IMR-90 (cell line): ENCODE results near the gene ATXN1. TPM values are rescaled to one million over a fixed set of nuclear protein-coding genes. Genes with fewer than 3 reads are reported as not detected.

Source experiments
- ATAC-seq: fragments of 200-7000 bp; cut with Tn5 transposase; 2 replicates; pipeline ENCODE4 v1.9.1; 2020; ENCODE audit warnings: low read depth, mild to moderate bottlenecking, moderate library complexity
- BruUV-seq: library from RNA; stranded (reverse); fragments of 400-500 nt; replicated peaks from 2 replicates; lab custom pipeline; 2021; lab: Mats Ljungman, UMichigan
- CTCF ChIA-PET: fragments of 300-600 bp; formaldehyde crosslinking; extraction: SDS; loops from one replicate; lab custom pipeline; 2021; ENCODE audit warnings: antibody characterized with exemption; lab: Yijun Ruan, JAX
- POLR2A ChIA-PET: fragments of 300-600 bp; sonication (Branson Sonifier 250); formaldehyde crosslinking; loops from one replicate; lab custom pipeline; 2022; ENCODE audit warnings: antibody characterized with exemption; ENCODE audit not compliant: unreplicated experiment; lab: Charles Lee
- DNase-seq: peaks from one replicate; pipeline ENCODE4 v3.0.0; 2013
- H2AFZ ChIP-seq: replicated peaks from 2 replicates; pipeline ENCODE3; 2013; ENCODE audit warnings: low read length, mild to moderate bottlenecking; ENCODE audit not compliant: poor library complexity
- H2AK5ac ChIP-seq: 2 replicates; pipeline ENCODE4 v1.6.1; 2013; ENCODE audit warnings: low read depth, low read length, inconsistent platforms
- H2AK9ac ChIP-seq: replicated peaks from 2 replicates; pipeline ENCODE3; 2013; ENCODE audit warnings: mild to moderate bottlenecking, low read depth, low read length, moderate library complexity; ENCODE audit not compliant: poor library complexity
- H2BK120ac ChIP-seq: 2 replicates; pipeline ENCODE4 v1.6.1; 2013; ENCODE audit warnings: low read depth, low read length, inconsistent platforms
- H2BK15ac ChIP-seq: 3 replicates; pipeline ENCODE4 v1.6.1; 2013; ENCODE audit warnings: low read depth, low read length, inconsistent platforms
- H2BK20ac ChIP-seq: 2 replicates; pipeline ENCODE4 v1.6.1; 2013; ENCODE audit warnings: low read depth, mild to moderate bottlenecking, inconsistent platforms, low read length, moderate library complexity
- H2BK5ac ChIP-seq: 2 replicates; pipeline ENCODE4 v1.6.1; 2013; ENCODE audit warnings: mild to moderate bottlenecking, low read depth, low read length, inconsistent platforms; ENCODE audit not compliant: poor library complexity, severe bottlenecking
- H3K14ac ChIP-seq: replicated peaks from 2 replicates; pipeline ENCODE4 v1.6.1; 2013; ENCODE audit warnings: low read depth, low read length, inconsistent platforms
- H3K18ac ChIP-seq: 2 replicates; pipeline ENCODE4 v1.6.1; 2013; ENCODE audit warnings: low read depth, low read length, control low read depth
- H3K23ac ChIP-seq: 2 replicates; pipeline ENCODE4 v1.6.1; 2013; ENCODE audit warnings: low read depth, low read length, inconsistent platforms
- H3K27ac ChIP-seq: 2 replicates; pipeline ENCODE4 v1.5.1; 2013; ENCODE audit warnings: mild to moderate bottlenecking, control low read depth, low read length; ENCODE audit not compliant: insufficient read depth
- H3K27me3 ChIP-seq: 2 replicates; pipeline ENCODE4 v1.6.1; 2013; ENCODE audit warnings: low read length; ENCODE audit not compliant: control insufficient read depth, insufficient read depth
- H3K36me3 ChIP-seq: 2 replicates; pipeline ENCODE4 v1.6.1; 2013; ENCODE audit warnings: low read length, mixed read lengths; ENCODE audit not compliant: control insufficient read depth, insufficient read depth
- H3K4ac ChIP-seq: 2 replicates; pipeline ENCODE4 v1.6.1; 2013; ENCODE audit warnings: low read depth, low read length, inconsistent platforms
- H3K4me1 ChIP-seq: 2 replicates; pipeline ENCODE4 v1.6.1; 2013; ENCODE audit warnings: low read length, mixed read lengths; ENCODE audit not compliant: control insufficient read depth, insufficient read depth
- H3K4me2 ChIP-seq: 2 replicates; pipeline ENCODE4 v1.6.1; 2013; ENCODE audit warnings: low read depth, mild to moderate bottlenecking, control low read depth, low read length, moderate library complexity
- H3K4me3 ChIP-seq: 2 replicates; pipeline ENCODE4 v1.5.1; 2013; ENCODE audit warnings: low read depth, mild to moderate bottlenecking, control low read depth, low read length, moderate library complexity; ENCODE audit not compliant: insufficient read depth
- H3K56ac ChIP-seq: 2 replicates; pipeline ENCODE4 v1.6.1; 2013; ENCODE audit warnings: low read length, inconsistent platforms; ENCODE audit not compliant: insufficient read depth; ENCODE audit errors: extremely low read depth
- H3K79me1 ChIP-seq, 2 experiments: 2 replicates each; pipeline ENCODE4 v1.6.1; 2013; ENCODE audit warnings: low read length in 2 of 2, inconsistent platforms in 1 of 2, low read depth in 1 of 2
- H3K9ac ChIP-seq: 2 replicates; pipeline ENCODE4 v1.6.1; 2013; ENCODE audit warnings: low read depth, low read length, control low read depth
- H3K9me1 ChIP-seq: 2 replicates; pipeline ENCODE4 v1.6.1; 2013; ENCODE audit warnings: low read length, inconsistent platforms; ENCODE audit not compliant: insufficient read depth
- H3K9me3 ChIP-seq: 2 replicates; pipeline ENCODE4 v1.6.1; 2013; ENCODE audit warnings: low read length; ENCODE audit not compliant: control insufficient read depth, insufficient read depth
- H4K20me1 ChIP-seq: 2 replicates; pipeline ENCODE4 v1.6.1; 2013; ENCODE audit warnings: low read length, inconsistent platforms; ENCODE audit not compliant: insufficient read depth
- H4K5ac ChIP-seq: 2 replicates; pipeline ENCODE4 v1.6.1; 2013; ENCODE audit warnings: mild to moderate bottlenecking, low read depth, low read length, control low read depth
- H4K8ac ChIP-seq, 2 experiments: 2 replicates each; pipeline ENCODE4 v1.6.1; 2013; ENCODE audit warnings: low read depth in 2 of 2, low read length in 2 of 2, control low read depth in 1 of 2, inconsistent platforms in 1 of 2
- H4K91ac ChIP-seq: 2 replicates; pipeline ENCODE4 v1.6.1; 2013; ENCODE audit warnings: low read depth, low read length, inconsistent platforms; ENCODE audit not compliant: insufficient read depth
- CEBPB ChIP-seq: IDR thresholded peaks from 2 replicates; pipeline ENCODE4 v1.6.1; 2012; ENCODE audit warnings: low read depth, low read length, improper control_type of control experiment
- ELK1 ChIP-seq: fragments of 150-350 bp; IDR thresholded peaks from 2 replicates; pipeline ENCODE4 v1.6.1; 2016; ENCODE audit warnings: low read depth, mild to moderate bottlenecking, low read length, moderate library complexity, borderline replicate concordance
- FOS ChIP-seq: fragments of 150-350 bp; IDR thresholded peaks from 2 replicates; pipeline ENCODE4 v1.6.1; 2016; ENCODE audit warnings: low read depth, low read length
- MAZ ChIP-seq: IDR thresholded peaks from 2 replicates; pipeline ENCODE4 v1.6.1; 2012; ENCODE audit warnings: low read depth, mild to moderate bottlenecking, low read length, improper control_type of control experiment, moderate library complexity, borderline replicate concordance
- POLR2A ChIP-seq: IDR thresholded peaks from 2 replicates; pipeline ENCODE4 v1.6.1; 2012; ENCODE audit warnings: mild to moderate bottlenecking, low read depth, low read length
- RAD21 ChIP-seq: IDR thresholded peaks from 2 replicates; pipeline ENCODE4 v1.6.1; 2012; ENCODE audit warnings: low read length, improper control_type of control experiment
- RCOR1 ChIP-seq: IDR thresholded peaks from 2 replicates; pipeline ENCODE4 v1.6.1; 2012; ENCODE audit warnings: mild to moderate bottlenecking, low read length, improper control_type of control experiment; ENCODE audit not compliant: insufficient replicate concordance
- WGBS, 2 experiments: methylation state at CpG; one replicate each; pipeline versions ENCODE4 v1.1.5 to v1.1.7; 2013; ENCODE audit warnings: missing lambda C conversion rate in 2 of 2; ENCODE audit not compliant: insufficient read length in 1 of 2; ENCODE audit errors: extremely low coverage in 2 of 2; 5-methylcytosine and 5-hydroxymethylcytosine counted together
- dilution Hi-C: fragments of 300-500 bp; cut with HindIII; formaldehyde crosslinking; loops from one replicate; pipeline ENCODE4 v1.14.3; 2018; ENCODE audit warnings: low sequenced_read_pairs; ENCODE audit not compliant: unreplicated experiment
- in situ Hi-C: fragments of 300-500 bp; cut with MboI; formaldehyde crosslinking; loops from 3 replicates; pipeline ENCODE4 v1.14.3; 2019; ENCODE audit warnings: low sequenced_read_pairs, inconsistent platforms, mixed read lengths
- intact Hi-C: fragments of 100-400 bp; cut with micrococcal nuclease; formaldehyde crosslinking; loops from 2 replicates; pipeline ENCODE4 v1.10.0; 2022
- polyA plus RNA-seq, 3 experiments: library from polyadenylated mRNA; depleted of rRNA; stranded (reverse); fragments of >200 nt; gene quantifications; 2 replicates each; pipeline ENCODE4 v1.2.3, GENCODE V29; 2012; ENCODE audit warnings: low replicate concordance in 1 of 3
- total RNA-seq: library from RNA; depleted of rRNA; stranded (reverse); fragments of >200 nt; gene quantifications from 2 replicates; pipeline ENCODE4 v1.2.3, GENCODE V29; 2012

The ATXN1 gene
- total and polyA plus RNA-seq, 2 of the 4 experiments (the other 2 are of a cell fraction), result 7.3 to 11.1 TPM

- no peak overlapping the region for H3K4me3 ChIP-seq
- H2AK5ac ChIP-seq, result no peak overlapping the region
- peaks cover 5% of the 10 kb centered on the region; the same call in 1 of the 2 replicates for H4K20me1 ChIP-seq
- no peak overlapping the region for H3K14ac ChIP-seq
- H2AK9ac ChIP-seq, result no peak overlapping the region
- in situ Hi-C loops (no loop called here), intact Hi-C loops (no loop called here), dilution Hi-C loops (no loop called here)
- H3K9me3 ChIP-seq, result no peaks in the 10 kb centered on the region
- no peak overlapping the region for H4K91ac ChIP-seq
- no peak overlapping the region for H4K8ac ChIP-seq
- ATAC-seq (no peak), DNase-seq (no peak)
- no peak overlapping the region for H2BK120ac ChIP-seq
- CTCF ChIA-PET, result no interaction called here
- no TSS peak for BruUV-seq
- H2BK5ac ChIP-seq, result no peak overlapping the region
- H3K56ac ChIP-seq, result no peak overlapping the region
- H3K27me3 ChIP-seq, result no peaks in the 10 kb centered on the region
- no peaks in the 10 kb centered on the region for H3K4me1 ChIP-seq
- no peak overlapping the region for H2BK20ac ChIP-seq
- peaks cover 5% of the 10 kb centered on the region; the same call in 1 of the 2 replicates for H3K9me1 ChIP-seq
- H3K79me1 ChIP-seq, result peaks cover 0 to 4% of the 10 kb centered on the region in 2 experiments; a peak in 2 of 4 replicates
- WGBS, 2 experiments, result no CpG with 5 or more reads among the region's 4 CpGs
- no peak overlapping the region for H3K4ac ChIP-seq
- no peak overlapping the region for H3K4me2 ChIP-seq
- H3K27ac ChIP-seq, result no peak overlapping the region
- no peak overlapping the region for H3K9ac ChIP-seq
- no peak overlapping the region for H3K23ac ChIP-seq
- POLR2A ChIA-PET, result no interaction called here
- no peak overlapping the region for H3K18ac ChIP-seq
- no peak overlapping the region for H2BK15ac ChIP-seq
- TF ChIP-seq POLR2A, result no peak
- TF ChIP-seq FOS, result no peak
- TF ChIP-seq MAZ, result no peak
- TF ChIP-seq RAD21, result no peak
- no peak for TF ChIP-seq RCOR1
- no peak for TF ChIP-seq ELK1
- no peak for TF ChIP-seq CEBPB
- no peak overlapping the region for H2AFZ ChIP-seq
- H4K5ac ChIP-seq, result no peak overlapping the region
- H3K36me3 ChIP-seq, result peaks cover 8% of the 10 kb centered on the region
Measured at GRCh38 chr6:16608444-16608843, 152.8 kb downstream of the ATXN1 start.
